ENCODE data around the gene ZSWIM3. TPM values are rescaled to one million over a fixed set of nuclear protein-coding genes. Genes with fewer than 3 reads are reported as not detected.

ZSWIM3 gene
- total and polyA plus RNA-seq, 4 donors, result 0.56 to 4.2 (median 2.3) TPM

DNA sequence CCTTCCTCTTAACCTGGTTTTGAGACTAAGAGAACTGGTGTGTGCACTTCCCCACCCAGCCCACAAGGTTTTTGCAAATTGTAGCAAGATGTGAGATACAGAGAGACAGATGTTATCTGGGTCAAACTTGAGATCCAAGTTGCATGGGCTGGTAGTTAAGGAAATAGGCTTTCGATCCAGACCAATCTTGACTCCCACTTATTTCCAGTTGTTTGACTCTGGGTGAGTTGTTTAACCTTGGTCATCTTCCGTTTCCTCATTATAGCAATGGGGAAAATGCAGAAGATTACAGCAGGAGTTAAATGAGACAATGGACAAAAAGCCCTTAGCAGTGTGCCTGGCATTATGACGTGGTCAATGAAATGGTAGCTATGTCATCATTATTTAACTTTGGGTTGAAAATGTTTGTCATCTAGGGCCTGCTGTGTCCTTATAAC is 22.1 kb upstream of the ZSWIM3 start:
- TF ChIP-seq JUND (IDR thresholded peaks at IDR 0.05) (no peak), RXRA (IDR thresholded peaks at IDR 0.05) (no peak), FOXA2 (IDR thresholded peaks at IDR 0.05) (no peak), FOXA1 (IDR thresholded peaks at IDR 0.05) (no peak), YY1 (IDR thresholded peaks at IDR 0.05) (no peak), SP1 (IDR thresholded peaks at IDR 0.05) (no peak), HNF4G (IDR thresholded peaks at IDR 0.05) (no peak), GABPA (IDR thresholded peaks at IDR 0.05 in 1 of 2, conservative IDR thresholded peaks at IDR 0.05 in 1 of 2) (no peak), HNF4A (conservative IDR thresholded peaks at IDR 0.05) (no peak), TAF1 (conservative IDR thresholded peaks at IDR 0.05) (no peak), EGR1 (IDR thresholded peaks at IDR 0.05; ENCODE audit: low read depth in 2 of 2) (no peak), NR2F2 (IDR thresholded peaks at IDR 0.05) (no peak)
- TF ChIP-seq, protein P1, sequence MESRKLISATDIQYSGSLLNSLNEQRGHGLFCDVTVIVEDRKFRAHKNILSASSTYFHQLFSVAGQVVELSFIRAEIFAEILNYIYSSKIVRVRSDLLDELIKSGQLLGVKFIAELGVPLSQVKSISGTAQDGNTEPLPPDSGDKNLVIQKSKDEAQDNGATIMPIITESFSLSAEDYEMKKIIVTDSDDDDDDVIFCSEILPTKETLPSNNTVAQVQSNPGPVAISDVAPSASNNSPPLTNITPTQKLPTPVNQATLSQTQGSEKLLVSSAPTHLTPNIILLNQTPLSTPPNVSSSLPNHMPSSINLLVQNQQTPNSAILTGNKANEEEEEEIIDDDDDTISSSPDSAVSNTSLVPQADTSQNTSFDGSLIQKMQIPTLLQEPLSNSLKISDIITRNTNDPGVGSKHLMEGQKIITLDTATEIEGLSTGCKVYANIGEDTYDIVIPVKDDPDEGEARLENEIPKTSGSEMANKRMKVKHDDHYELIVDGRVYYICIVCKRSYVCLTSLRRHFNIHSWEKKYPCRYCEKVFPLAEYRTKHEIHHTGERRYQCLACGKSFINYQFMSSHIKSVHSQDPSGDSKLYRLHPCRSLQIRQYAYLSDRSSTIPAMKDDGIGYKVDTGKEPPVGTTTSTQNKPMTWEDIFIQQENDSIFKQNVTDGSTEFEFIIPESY (IDR thresholded peaks at IDR 0.05), result no peak
- TF ChIP-seq, protein P2, sequence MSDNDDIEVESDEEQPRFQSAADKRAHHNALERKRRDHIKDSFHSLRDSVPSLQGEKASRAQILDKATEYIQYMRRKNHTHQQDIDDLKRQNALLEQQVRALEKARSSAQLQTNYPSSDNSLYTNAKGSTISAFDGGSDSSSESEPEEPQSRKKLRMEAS (IDR thresholded peaks at IDR 0.05), result no peak
- TF ChIP-seq, protein P3, sequence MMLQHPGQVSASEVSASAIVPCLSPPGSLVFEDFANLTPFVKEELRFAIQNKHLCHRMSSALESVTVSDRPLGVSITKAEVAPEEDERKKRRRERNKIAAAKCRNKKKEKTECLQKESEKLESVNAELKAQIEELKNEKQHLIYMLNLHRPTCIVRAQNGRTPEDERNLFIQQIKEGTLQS (IDR thresholded peaks at IDR 0.05), result no peak
- TF ChIP-seq, protein P4, sequence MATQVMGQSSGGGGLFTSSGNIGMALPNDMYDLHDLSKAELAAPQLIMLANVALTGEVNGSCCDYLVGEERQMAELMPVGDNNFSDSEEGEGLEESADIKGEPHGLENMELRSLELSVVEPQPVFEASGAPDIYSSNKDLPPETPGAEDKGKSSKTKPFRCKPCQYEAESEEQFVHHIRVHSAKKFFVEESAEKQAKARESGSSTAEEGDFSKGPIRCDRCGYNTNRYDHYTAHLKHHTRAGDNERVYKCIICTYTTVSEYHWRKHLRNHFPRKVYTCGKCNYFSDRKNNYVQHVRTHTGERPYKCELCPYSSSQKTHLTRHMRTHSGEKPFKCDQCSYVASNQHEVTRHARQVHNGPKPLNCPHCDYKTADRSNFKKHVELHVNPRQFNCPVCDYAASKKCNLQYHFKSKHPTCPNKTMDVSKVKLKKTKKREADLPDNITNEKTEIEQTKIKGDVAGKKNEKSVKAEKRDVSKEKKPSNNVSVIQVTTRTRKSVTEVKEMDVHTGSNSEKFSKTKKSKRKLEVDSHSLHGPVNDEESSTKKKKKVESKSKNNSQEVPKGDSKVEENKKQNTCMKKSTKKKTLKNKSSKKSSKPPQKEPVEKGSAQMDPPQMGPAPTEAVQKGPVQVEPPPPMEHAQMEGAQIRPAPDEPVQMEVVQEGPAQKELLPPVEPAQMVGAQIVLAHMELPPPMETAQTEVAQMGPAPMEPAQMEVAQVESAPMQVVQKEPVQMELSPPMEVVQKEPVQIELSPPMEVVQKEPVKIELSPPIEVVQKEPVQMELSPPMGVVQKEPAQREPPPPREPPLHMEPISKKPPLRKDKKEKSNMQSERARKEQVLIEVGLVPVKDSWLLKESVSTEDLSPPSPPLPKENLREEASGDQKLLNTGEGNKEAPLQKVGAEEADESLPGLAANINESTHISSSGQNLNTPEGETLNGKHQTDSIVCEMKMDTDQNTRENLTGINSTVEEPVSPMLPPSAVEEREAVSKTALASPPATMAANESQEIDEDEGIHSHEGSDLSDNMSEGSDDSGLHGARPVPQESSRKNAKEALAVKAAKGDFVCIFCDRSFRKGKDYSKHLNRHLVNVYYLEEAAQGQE (IDR thresholded peaks at IDR 0.05), result no peak
- TF ChIP-seq, protein P5, sequence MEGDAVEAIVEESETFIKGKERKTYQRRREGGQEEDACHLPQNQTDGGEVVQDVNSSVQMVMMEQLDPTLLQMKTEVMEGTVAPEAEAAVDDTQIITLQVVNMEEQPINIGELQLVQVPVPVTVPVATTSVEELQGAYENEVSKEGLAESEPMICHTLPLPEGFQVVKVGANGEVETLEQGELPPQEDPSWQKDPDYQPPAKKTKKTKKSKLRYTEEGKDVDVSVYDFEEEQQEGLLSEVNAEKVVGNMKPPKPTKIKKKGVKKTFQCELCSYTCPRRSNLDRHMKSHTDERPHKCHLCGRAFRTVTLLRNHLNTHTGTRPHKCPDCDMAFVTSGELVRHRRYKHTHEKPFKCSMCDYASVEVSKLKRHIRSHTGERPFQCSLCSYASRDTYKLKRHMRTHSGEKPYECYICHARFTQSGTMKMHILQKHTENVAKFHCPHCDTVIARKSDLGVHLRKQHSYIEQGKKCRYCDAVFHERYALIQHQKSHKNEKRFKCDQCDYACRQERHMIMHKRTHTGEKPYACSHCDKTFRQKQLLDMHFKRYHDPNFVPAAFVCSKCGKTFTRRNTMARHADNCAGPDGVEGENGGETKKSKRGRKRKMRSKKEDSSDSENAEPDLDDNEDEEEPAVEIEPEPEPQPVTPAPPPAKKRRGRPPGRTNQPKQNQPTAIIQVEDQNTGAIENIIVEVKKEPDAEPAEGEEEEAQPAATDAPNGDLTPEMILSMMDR (IDR thresholded peaks at IDR 0.05; ENCODE audit: low read depth, low read length, missing input control), result no peak

More for the DNA sequence above, 22.1 kb upstream of the ZSWIM3 start:
- DNase-seq (ENCODE audit: low spot score), result no peak
- H3K9me3 ChIP-seq (ENCODE audit: control insufficient read depth in 4 of 4, low read length in 3 of 4), result no peaks in the 10 kb centered on the region
- H3K36me3 ChIP-seq (ENCODE audit: control insufficient read depth in 4 of 4, insufficient read depth in 3 of 4, low read depth in 1 of 4, low read length in 3 of 4), result peaks cover 0 to 4% (median under 1%) of the 10 kb centered on the region in 4 donors
- peaks cover 4 to 14% (median 9%) of the 10 kb centered on the region in 4 donors for H3K4me1 ChIP-seq (ENCODE audit: control insufficient read depth in 4 of 4, insufficient read depth in 4 of 4, low read length in 3 of 4)
- H3K27ac ChIP-seq (ENCODE audit: low read depth in 1 of 2, low read length in 2 of 2), result no peak overlapping the region
- 68% methylated on average over 3 of the region's 3 CpGs for WGBS
- no peak overlapping the region for H3K4me3 ChIP-seq (ENCODE audit: low read depth in 1 of 3, low read length in 3 of 3)
- no peaks in the 10 kb centered on the region for H3K27me3 ChIP-seq (ENCODE audit: control insufficient read depth in 4 of 4, insufficient read depth in 4 of 4, low read length in 3 of 4)
- no peak overlapping the region for H3K9ac ChIP-seq (ENCODE audit: low read depth in 1 of 2, low read length in 2 of 2)

Data from liver (tissue), 9 donors.